Ovary (tissue), 9 donors: ENCODE data around the gene SLC17A1. TPM values are rescaled to one million over a fixed set of nuclear protein-coding genes. Genes with fewer than 3 reads are reported as not detected.
A peak's percentile ranks its signal among the peaks of the same experiment; 100 is the strongest.
"Not testable (repeated sequence)": the region's sequence is repeated elsewhere in the genome, so short reads cannot be mapped to it uniquely, and the experiment has no call there.

Source experiments
- DNase-seq, 5 donors: peaks; one replicate each; pipeline ENCODE4 v3.0.0-alpha.2; 2019 to 2020
- H3K27ac ChIP-seq, 2 donors: fragments of 200-600 bp; one replicate each; pipeline versions ENCODE4 v1.5.1 to v1.8.0; 2019 to 2022
- H3K27me3 ChIP-seq: fragments of 200-600 bp; one replicate; pipeline ENCODE4 v1.8.0; 2022
- H3K36me3 ChIP-seq: fragments of 200-600 bp; sonication (generic); one replicate; pipeline ENCODE4 v1.5.1; 2019
- H3K4me1 ChIP-seq: one replicate; pipeline ENCODE4 v1.8.1; 2013; ENCODE audit warnings: mild to moderate bottlenecking, moderate library complexity; ENCODE audit not compliant: insufficient read depth
- H3K4me3 ChIP-seq: fragments of 200-600 bp; sonication (generic); one replicate; pipeline ENCODE4 v1.5.1; 2017
- H3K9me3 ChIP-seq, 2 donors: fragments of 200-600 bp in 1 of 2; sonication (generic) in 1 of 2; one replicate each; pipeline versions ENCODE4 v1.5.1 to v1.8.1; 2013 to 2019; ENCODE audit warnings: mild to moderate bottlenecking in 1 of 2, moderate library complexity in 1 of 2
- CTCF ChIP-seq, 3 donors: fragments of 450-650 bp in 2 of 3; fragments of 200-600 bp in 1 of 3; IDR thresholded peaks; one replicate each; pipeline versions ENCODE4 v1.5.1 to v1.8.0; 2016 to 2022; ENCODE audit warnings: antibody characterized with exemption in 3 of 3, mild to moderate bottlenecking in 1 of 3
- EP300 ChIP-seq: sonication (generic); formaldehyde crosslinking; IDR thresholded peaks from one replicate; pipeline ENCODE4 v1.6.1; 2017; ENCODE audit warnings: antibody characterized with exemption
- POLR2A ChIP-seq: fragments of 450-650 bp; IDR thresholded peaks from one replicate; pipeline ENCODE4 v1.6.1; 2017; ENCODE audit warnings: antibody characterized with exemption, mild to moderate bottlenecking, moderate library complexity
- whole genome bisulfite sequencing, 3 donors: extraction: QIAGEN DNeasy Blood & Tissue Kit in 1 of 3; methylation state at CpG; one replicate each; pipeline versions ENCODE4 v1.1.5 to v1.1.7; 2013 to 2017; 5-methylcytosine and 5-hydroxymethylcytosine counted together
- intact Hi-C, 4 donors: fragments of 100-400 bp; cut with DNase I; formaldehyde crosslinking; loops; one replicate each; pipeline versions ENCODE4 v1.11.0 to v1.15.1; 2022 to 2023
- polyA plus RNA-seq, 2 donors: library from polyadenylated mRNA; stranded (reverse); fragments of 200-250 nt in 1 of 2; fragments of 350-450 nt in 1 of 2; fragmentation: Illumina TruSeq in 1 of 2; extraction: RNeasy Lipid Tissue Mini Kit (QIAGEN cat#74804) in 1 of 2; gene quantifications; one replicate each; pipeline ENCODE4 v1.2.3, GENCODE V29; 2013 to 2014
- total RNA-seq, 7 donors: library from RNA; depleted of rRNA in 2 of 7; stranded (reverse); fragments of >200 nt in 2 of 7; fragmentation: NEBNext Ultra II Directional in 3 of 7; extraction: Animal tissue kit (Norgen Biotek cat#: 25700) in 3 of 7; gene quantifications; one replicate each; pipeline versions ENCODE4 v1.1.0 to v1.2.4, GENCODE V29; 2016 to 2023
- donor health status: DM: no; HTN: no; CAD: no; lungs with moderate emphysema.
- donor health status: DM: no; HTN: no; CAD: no.
- donor health status: Bipolar disorder and iron deficiency.
- donor health status: DM: yes; HTN: yes; CAD: no.
- donor health status: DM: no; HTN: no; CAD: no.
- donor health status: DM: yes; HTN: yes; CAD: no.

SLC17A1 gene
- total and polyA plus RNA-seq, 9 donors: 0.06 TPM; not detected in 8

GRCh38 chr6:25750906-25751305 is 80.9 kb downstream of the SLC17A1 start:
- intact Hi-C loops: no loop called here
- DNase-seq: no peak
- Histone ChIP-seq H3K27ac (no peak overlapping the region), H3K4me3 (no peak overlapping the region), H3K36me3 (no peaks in the 10 kb centered on the region), H3K9me3 (no peaks in the 10 kb centered on the region), H3K4me1 (no peaks in the 10 kb centered on the region), H3K27me3 (no peaks in the 10 kb centered on the region)
- no peak for TF ChIP-seq EP300
- TF ChIP-seq POLR2A: no peak
- TF ChIP-seq CTCF (IDR thresholded peaks at IDR 0.05): no peak
- WGBS, 3 donors: 51 to 62% (median 55%) methylated on average over 3 of the region's 3 CpGs

GRCh38 chr6:25749837-25750236 is 82.0 kb downstream of the SLC17A1 start:
- no peak for DNase-seq
- Histone ChIP-seq H3K27ac (no peak overlapping the region), H3K9me3 (no peaks in the 10 kb centered on the region), H3K4me1 (no peaks in the 10 kb centered on the region), H3K4me3 (no peak overlapping the region), H3K27me3 (no peaks in the 10 kb centered on the region), H3K36me3 (no peaks in the 10 kb centered on the region)
- 39 to 72% (median 62%) methylated on average over 2 of the region's 2 CpGs for WGBS, 3 donors
- intact Hi-C loops: no loop called here
- TF ChIP-seq CTCF (IDR thresholded peaks at IDR 0.05) (no peak), POLR2A (no peak), EP300 (no peak)

GRCh38 chr6:25748601-25749517 is 83.0 kb downstream of the SLC17A1 start:
- H3K4me3 ChIP-seq, intact Hi-C loops, DNase-seq, H3K27me3 ChIP-seq, H3K9me3 ChIP-seq, H3K4me1 ChIP-seq, H3K36me3 ChIP-seq: not testable (repeated sequence)
- 12 to 32% (median 12%) methylated on average over 17 of the region's 17 CpGs for WGBS, 3 donors
- peak overlapping the region in 1 of 2 donors; percentile 4 for H3K27ac ChIP-seq

GRCh38 chr6:25748049-25748448 is 83.8 kb downstream of the SLC17A1 start:
- no peak for TF ChIP-seq CTCF (IDR thresholded peaks at IDR 0.05)
- no peak for TF ChIP-seq POLR2A
- no peak for TF ChIP-seq EP300
- H3K36me3 ChIP-seq: no peaks in the 10 kb centered on the region
- H3K27me3 ChIP-seq: no peaks in the 10 kb centered on the region
- DNase-seq: no peak
- no peaks in the 10 kb centered on the region for H3K9me3 ChIP-seq
- no peak overlapping the region for H3K4me3 ChIP-seq
- peak overlapping the region in 1 of 2 donors; percentile 4 for H3K27ac ChIP-seq
- H3K4me1 ChIP-seq: no peaks in the 10 kb centered on the region
- intact Hi-C loops: no loop called here

GRCh38 chr6:25747477-25747876 is 84.4 kb downstream of the SLC17A1 start:
- TF ChIP-seq POLR2A (no peak), CTCF (IDR thresholded peaks at IDR 0.05) (no peak), EP300 (no peak)
- Histone ChIP-seq H3K27me3 (no peaks in the 10 kb centered on the region), H3K4me3 (no peak overlapping the region), H3K4me1 (no peaks in the 10 kb centered on the region), H3K36me3 (no peaks in the 10 kb centered on the region), H3K9me3 (no peaks in the 10 kb centered on the region), H3K27ac (no peak overlapping the region)
- intact Hi-C loops: no loop called here
- 86 to 89% (median 86%) methylated on average over 2 of the region's 2 CpGs for WGBS, 3 donors
- no peak for DNase-seq
